ENCODE measurements around the gene SKIC2. TPM values are rescaled to one million over a fixed set of nuclear protein-coding genes. Genes with fewer than 3 reads are reported as not detected.
A peak's percentile ranks its signal among the peaks of the same experiment; 100 is the strongest.
"Not testable (repeated sequence)": the region's sequence is repeated elsewhere in the genome, so short reads cannot be mapped to it uniquely, and the experiment has no call there.

The SKIC2 gene
- total RNA-seq, result 100 to 1,000 TPM; 110 to 114 TPM
- 21.1 TPM for polyA plus RNA-seq

GRCh38 chr6:31958741-31959739 is at the start of gene SKIC2, which contains the start of gene NELFE:
Gene SKIC2 (plus strand): TSS chr6:31959175. CDS start chr6:31959193, 18 bp downstream.
Gene NELFE (minus strand): TSS chr6:31958971. CDS start chr6:31958446, 525 bp downstream.
- no peaks in the 10 kb centered on the region for H3K9me3 ChIP-seq (ENCODE audit: low read length)
- peak within 1 kb of the TSS; percentile 88 to 98 (median 95) for H3K4me3 Mint-ChIP-seq
- CTCF ChIA-PET, result interaction anchor here (0.7 to 1.2 kb wide), 5 partner anchors 12 to 88 kb away, joined by 3 to 8 read pairs (median 3); partner anchors contain the start of gene DXO
- POLR2A ChIA-PET, result interaction anchor here (0.5 to 4.7 kb wide), 7 partner anchors 12 to 1858 kb away, joined by 3 to 71 read pairs (median 4); partner anchors contain the start of genes DXO, GPANK1 and ZBTB12
- peaks cover 0 to 1% of the 10 kb centered on the region in 2 donors for H3K27me3 Mint-ChIP-seq
- peak; percentile 98 to 99 (median 98) for DNase-seq
- H3K4me1 Mint-ChIP-seq, result peaks cover 34 to 47% (median 40%) of the 10 kb centered on the region in 3 donors
- no peaks in the 10 kb centered on the region for H3K27me3 ChIP-seq (ENCODE audit: insufficient read depth, low read length, poor library complexity, severe bottlenecking)
- H3K9me3 Mint-ChIP-seq, result no peaks in the 10 kb centered on the region
- peaks cover 27% of the 10 kb centered on the region for H3K4me1 ChIP-seq (ENCODE audit: insufficient read depth, low read length)
- H3K27ac ChIP-seq (ENCODE audit: low read depth, low read length), result peak within 1 kb of the TSS; percentile 99
- peaks cover 55% of the 10 kb centered on the region for H3K36me3 ChIP-seq (ENCODE audit: insufficient read depth, low read length)
- peak within 1 kb of the TSS; percentile 100 for H3K4me3 ChIP-seq (ENCODE audit: low read length)
- peaks cover 6 to 90% (median 21%) of the 10 kb centered on the region in 3 donors for H3K36me3 Mint-ChIP-seq
- peak within 1 kb of the TSS; percentile 96 to 99 (median 98) for H3K27ac Mint-ChIP-seq

DNA sequence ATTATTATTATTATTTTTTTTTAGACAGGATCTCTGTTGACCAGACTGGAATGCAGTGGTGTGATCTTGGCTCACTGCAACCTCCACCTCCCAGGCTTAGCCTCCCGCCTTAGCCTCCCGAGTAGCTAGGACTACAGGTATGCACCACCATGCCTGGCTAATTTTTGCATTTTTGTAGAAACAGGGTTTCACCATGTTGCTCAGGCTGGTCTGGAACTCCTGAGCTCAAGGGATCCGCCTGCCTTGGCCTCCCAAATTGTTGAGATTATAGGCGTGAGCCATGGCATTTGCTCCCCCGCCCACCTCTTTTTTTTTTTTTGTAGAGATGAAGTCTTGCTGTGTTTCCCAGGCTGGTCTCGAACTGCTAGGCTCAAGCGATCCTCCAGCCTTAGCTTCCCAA is 49.7 kb upstream of the SKIC2 start:
- POLR2A ChIA-PET, result interaction anchor here (0.6 to 0.7 kb wide), 2 partner anchors 56 to 446 kb away, joined by 3 to 4 read pairs; no protein-coding TSS in a partner anchor

GRCh38 chr6:31911826-31912585 is 47.0 kb upstream of the SKIC2 start:
- no peak overlapping the region for H3K4me3 Mint-ChIP-seq
- no peaks in the 10 kb centered on the region for H3K36me3 ChIP-seq (ENCODE audit: insufficient read depth, low read length)
- POLR2A ChIA-PET, result interaction anchor here (0.7 kb wide), 1 partner anchor 491 kb away, joined by 4 read pairs; no protein-coding TSS in a partner anchor
- no peak overlapping the region for H3K4me3 ChIP-seq (ENCODE audit: low read length)
- CTCF ChIA-PET, result no interaction called here
- no peaks in the 10 kb centered on the region for H3K9me3 Mint-ChIP-seq
- H3K36me3 Mint-ChIP-seq, result no peaks in the 10 kb centered on the region
- no peaks in the 10 kb centered on the region for H3K4me1 ChIP-seq (ENCODE audit: insufficient read depth, low read length)
- H3K27ac ChIP-seq (ENCODE audit: low read depth, low read length), result no peak overlapping the region
- H3K27me3 Mint-ChIP-seq, result peaks cover 7 to 31% of the 10 kb centered on the region in 2 donors
- H3K9me3 ChIP-seq (ENCODE audit: low read length), result no peaks in the 10 kb centered on the region
- DNase-seq, result no peak
- H3K4me1 Mint-ChIP-seq, result no peaks in the 10 kb centered on the region
- H3K27ac Mint-ChIP-seq, result no peak overlapping the region
- H3K27me3 ChIP-seq (ENCODE audit: insufficient read depth, low read length, poor library complexity, severe bottlenecking), result no peaks in the 10 kb centered on the region

More for the DNA sequence above, 49.7 kb upstream of the SKIC2 start:
- CTCF ChIA-PET, result interaction anchor here (0.7 kb wide), 1 partner anchor 21 kb away, joined by 3 read pairs; no protein-coding TSS in a partner anchor
- H3K36me3 Mint-ChIP-seq; H3K9me3 Mint-ChIP-seq; H3K4me3 Mint-ChIP-seq; H3K27ac ChIP-seq (ENCODE audit: low read depth, low read length); H3K4me3 ChIP-seq (ENCODE audit: low read length); H3K27ac Mint-ChIP-seq; H3K4me1 ChIP-seq (ENCODE audit: insufficient read depth, low read length); H3K27me3 ChIP-seq (ENCODE audit: insufficient read depth, low read length, poor library complexity, severe bottlenecking); H3K4me1 Mint-ChIP-seq; H3K36me3 ChIP-seq (ENCODE audit: insufficient read depth, low read length); DNase-seq; H3K9me3 ChIP-seq (ENCODE audit: low read length): not testable (repeated sequence)
- H3K27me3 Mint-ChIP-seq, result peaks cover 7 to 22% of the 10 kb centered on the region in 2 donors

DNA sequence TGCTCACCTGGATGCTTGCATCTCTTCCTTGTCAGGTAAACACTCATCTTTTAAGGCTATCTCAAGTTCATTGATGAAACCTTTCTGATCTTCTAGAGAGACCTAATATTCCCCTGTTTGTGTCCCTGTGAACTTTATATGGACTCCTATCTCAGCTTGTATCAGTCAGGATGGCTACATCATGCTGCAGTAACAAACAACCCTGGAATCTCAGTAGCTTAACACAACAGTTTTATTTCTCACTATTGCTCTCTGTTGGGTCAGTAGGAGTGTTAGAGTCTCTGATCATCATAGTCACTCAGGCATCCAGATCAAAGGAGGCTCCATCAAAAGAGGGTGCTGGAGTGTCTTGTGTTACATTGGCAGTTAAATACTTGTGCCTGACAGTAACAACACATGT is 43.6 kb upstream of the SKIC2 start:
- Histone ChIP-seq H3K36me3 (ENCODE audit: insufficient read depth, low read length) (no peaks in the 10 kb centered on the region), H3K27me3 (ENCODE audit: insufficient read depth, low read length, poor library complexity, severe bottlenecking) (no peaks in the 10 kb centered on the region), H3K4me1 (ENCODE audit: insufficient read depth, low read length) (no peaks in the 10 kb centered on the region), H3K4me3 (ENCODE audit: low read length) (no peak overlapping the region), H3K9me3 (ENCODE audit: low read length) (no peaks in the 10 kb centered on the region), H3K27ac (ENCODE audit: low read depth, low read length) (no peak overlapping the region)
- DNase-seq, result no peak
- Mint-ChIP-seq H3K27me3 (peaks cover 7 to 21% of the 10 kb centered on the region in 2 donors), H3K4me3 (no peak overlapping the region), H3K4me1 (no peaks in the 10 kb centered on the region), H3K9me3 (no peaks in the 10 kb centered on the region), H3K36me3 (no peaks in the 10 kb centered on the region), H3K27ac (peak overlapping the region in 1 of 8 donors; percentile 13)
- POLR2A ChIA-PET, result no interaction called here
- CTCF ChIA-PET, result no interaction called here

DNA sequence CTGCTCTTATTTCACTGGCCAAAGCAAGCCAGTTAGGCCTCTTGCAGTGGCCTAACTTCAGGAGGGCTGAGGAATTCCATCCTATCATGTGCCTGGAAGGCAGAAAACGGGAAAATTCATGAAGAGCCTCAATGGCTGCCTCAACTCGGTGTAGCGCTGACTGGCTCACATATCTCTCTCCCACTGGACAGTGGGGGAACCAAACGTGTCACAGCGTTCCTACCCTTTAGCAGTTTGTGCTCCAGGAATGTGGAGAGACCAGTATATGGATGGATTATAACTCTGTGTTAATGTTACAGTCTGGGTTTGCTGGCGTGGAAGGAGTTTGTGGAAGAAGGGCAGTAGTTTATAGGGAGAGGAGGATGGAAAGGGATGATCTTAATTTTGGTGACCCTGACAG is 43.2 kb upstream of the SKIC2 start:
- CTCF ChIA-PET, result no interaction called here
- no peaks in the 10 kb centered on the region for H3K4me1 ChIP-seq (ENCODE audit: insufficient read depth, low read length)
- H3K4me3 ChIP-seq (ENCODE audit: low read length), result no peak overlapping the region
- no peak for DNase-seq
- Mint-ChIP-seq H3K9me3 (no peaks in the 10 kb centered on the region), H3K36me3 (no peaks in the 10 kb centered on the region), H3K27ac (no peak overlapping the region), H3K27me3 (peaks cover 7 to 20% of the 10 kb centered on the region in 2 donors), H3K4me1 (no peaks in the 10 kb centered on the region), H3K4me3 (no peak overlapping the region)
- no peak overlapping the region for H3K27ac ChIP-seq (ENCODE audit: low read depth, low read length)
- POLR2A ChIA-PET, result no interaction called here
- H3K27me3 ChIP-seq (ENCODE audit: insufficient read depth, low read length, poor library complexity, severe bottlenecking), result no peaks in the 10 kb centered on the region
- no peaks in the 10 kb centered on the region for H3K36me3 ChIP-seq (ENCODE audit: insufficient read depth, low read length)
- H3K9me3 ChIP-seq (ENCODE audit: low read length), result no peaks in the 10 kb centered on the region

- H3K36me3 Mint-ChIP-seq, result no peaks in the 10 kb centered on the region
- POLR2A ChIA-PET, result no interaction called here
- H3K27ac Mint-ChIP-seq, result no peak overlapping the region
- no peaks in the 10 kb centered on the region for H3K9me3 Mint-ChIP-seq
- Histone ChIP-seq H3K27ac (ENCODE audit: low read depth, low read length) (no peak overlapping the region), H3K9me3 (ENCODE audit: low read length) (no peaks in the 10 kb centered on the region), H3K4me1 (ENCODE audit: insufficient read depth, low read length) (no peaks in the 10 kb centered on the region), H3K4me3 (ENCODE audit: low read length) (no peak overlapping the region), H3K36me3 (ENCODE audit: insufficient read depth, low read length) (no peaks in the 10 kb centered on the region), H3K27me3 (ENCODE audit: insufficient read depth, low read length, poor library complexity, severe bottlenecking) (no peaks in the 10 kb centered on the region)
- no peaks in the 10 kb centered on the region for H3K4me1 Mint-ChIP-seq
- H3K4me3 Mint-ChIP-seq, result no peak overlapping the region
- H3K27me3 Mint-ChIP-seq, result peaks cover 2 to 14% of the 10 kb centered on the region in 2 donors
- CTCF ChIA-PET, result interaction anchor here (1.1 kb wide), 1 partner anchor 11 kb away, joined by 3 read pairs; no protein-coding TSS in a partner anchor
- no peak for DNase-seq
These were observed 40.8 kb upstream of the SKIC2 start for GRCh38 chr6:31918069-31918720.

DNA sequence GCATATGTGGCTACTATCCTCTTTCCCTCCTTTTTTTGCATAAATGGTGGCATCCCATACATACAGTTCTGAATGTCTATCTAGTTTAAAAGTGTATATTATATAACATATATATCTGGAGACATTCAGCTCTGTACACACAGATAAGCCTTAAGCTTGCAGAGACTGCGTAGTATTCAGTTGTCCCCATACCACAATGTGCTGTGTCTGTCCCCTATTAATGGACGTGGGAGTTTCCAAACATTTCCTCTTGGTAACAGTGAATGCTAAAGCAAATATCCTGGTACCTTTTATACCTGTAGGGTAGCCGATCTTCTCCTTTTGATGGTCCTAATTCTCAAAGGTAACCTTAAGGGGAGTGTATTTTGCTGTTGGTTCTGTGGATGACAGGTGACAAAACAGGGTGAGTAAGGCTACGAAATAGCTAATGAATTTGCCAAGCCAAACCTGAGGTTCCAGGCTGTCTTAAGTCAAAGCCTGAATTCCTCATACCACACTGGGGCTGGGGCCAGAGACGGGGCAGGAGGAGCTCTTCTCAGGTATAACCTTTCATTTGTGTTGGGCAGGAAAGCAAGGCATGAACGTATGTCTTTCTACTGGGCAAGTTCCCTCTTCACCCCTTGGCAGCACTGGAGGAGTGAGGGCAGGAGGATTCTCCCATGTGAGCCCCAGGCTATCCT is 39.2 kb upstream of the SKIC2 start:
- H3K27ac Mint-ChIP-seq, result no peak overlapping the region
- Histone ChIP-seq H3K4me1 (ENCODE audit: insufficient read depth, low read length) (no peaks in the 10 kb centered on the region), H3K27me3 (ENCODE audit: insufficient read depth, low read length, poor library complexity, severe bottlenecking) (no peaks in the 10 kb centered on the region), H3K27ac (ENCODE audit: low read depth, low read length) (no peak overlapping the region), H3K9me3 (ENCODE audit: low read length) (no peaks in the 10 kb centered on the region), H3K4me3 (ENCODE audit: low read length) (no peak overlapping the region), H3K36me3 (ENCODE audit: insufficient read depth, low read length) (no peaks in the 10 kb centered on the region)
- CTCF ChIA-PET, result interaction anchor here (0.8 kb wide), 1 partner anchor 30 kb away, joined by 3 read pairs; no protein-coding TSS in a partner anchor
- POLR2A ChIA-PET, result no interaction called here
- H3K27me3 Mint-ChIP-seq, result peaks cover 0 to 13% of the 10 kb centered on the region in 2 donors
- no peak for DNase-seq
- no peaks in the 10 kb centered on the region for H3K9me3 Mint-ChIP-seq
- no peaks in the 10 kb centered on the region for H3K36me3 Mint-ChIP-seq
- H3K4me3 Mint-ChIP-seq, result no peak overlapping the region
- no peaks in the 10 kb centered on the region for H3K4me1 Mint-ChIP-seq

All from CD8-positive, alpha-beta memory T cell (primary cell).